ENCODE results near the gene EID3.

The EID3 gene

GRCh38 chr12:104340925-104341611 is 37.5 kb downstream of the EID3 start:
- no peaks in the 10 kb centered on the region for H3K27me3 ChIP-seq (ENCODE audit: insufficient read depth, low read length)
- H3K4me3 ChIP-seq (ENCODE audit: low read length), result no peak overlapping the region
- H3K9me3 ChIP-seq (ENCODE audit: low read length), result no peaks in the 10 kb centered on the region
- H2AFZ ChIP-seq (ENCODE audit: low read depth, low read length), result no peak overlapping the region
- no peaks in the 10 kb centered on the region for H3K4me1 ChIP-seq (ENCODE audit: insufficient read depth, low read length)
- H3K36me3 ChIP-seq (ENCODE audit: insufficient read depth, low read length), result peaks cover 56% of the 10 kb centered on the region

GRCh38 chr12:104342147-104342546 is 38.6 kb downstream of the EID3 start:
- Histone ChIP-seq H3K9me3 (ENCODE audit: low read length) (no peaks in the 10 kb centered on the region), H3K36me3 (ENCODE audit: insufficient read depth, low read length) (peaks cover 54% of the 10 kb centered on the region), H2AFZ (ENCODE audit: low read depth, low read length) (no peak overlapping the region), H3K4me3 (ENCODE audit: low read length) (no peak overlapping the region), H3K27me3 (ENCODE audit: insufficient read depth, low read length) (no peaks in the 10 kb centered on the region), H3K4me1 (ENCODE audit: insufficient read depth, low read length) (no peaks in the 10 kb centered on the region)

- H3K27me3 ChIP-seq (ENCODE audit: insufficient read depth, low read length), result no peaks in the 10 kb centered on the region
- no peaks in the 10 kb centered on the region for H3K9me3 ChIP-seq (ENCODE audit: low read length)
- H3K4me1 ChIP-seq (ENCODE audit: insufficient read depth, low read length), result no peaks in the 10 kb centered on the region
- no peak overlapping the region for H2AFZ ChIP-seq (ENCODE audit: low read depth, low read length)
- H3K36me3 ChIP-seq (ENCODE audit: insufficient read depth, low read length), result peaks cover 58% of the 10 kb centered on the region
- no peak overlapping the region for H3K4me3 ChIP-seq (ENCODE audit: low read length)
Observed at GRCh38 chr12:104342635-104343249, 39.2 kb downstream of the EID3 start.

GRCh38 chr12:104344682-104345081 is 41.1 kb downstream of the EID3 start:
- H3K4me3 ChIP-seq (ENCODE audit: low read length), result no peak overlapping the region
- no peaks in the 10 kb centered on the region for H3K27me3 ChIP-seq (ENCODE audit: insufficient read depth, low read length)
- H3K4me1 ChIP-seq (ENCODE audit: insufficient read depth, low read length), result no peaks in the 10 kb centered on the region
- peaks cover 63% of the 10 kb centered on the region for H3K36me3 ChIP-seq (ENCODE audit: insufficient read depth, low read length)
- H3K9me3 ChIP-seq (ENCODE audit: low read length), result no peaks in the 10 kb centered on the region
- no peak overlapping the region for H2AFZ ChIP-seq (ENCODE audit: low read depth, low read length)

GRCh38 chr12:104345234-104346066 is 41.9 kb downstream of the EID3 start:
- Histone ChIP-seq H3K4me1 (ENCODE audit: insufficient read depth, low read length) (no peaks in the 10 kb centered on the region), H3K4me3 (ENCODE audit: low read length) (no peak overlapping the region), H3K36me3 (ENCODE audit: insufficient read depth, low read length) (peaks cover 63% of the 10 kb centered on the region), H2AFZ (ENCODE audit: low read depth, low read length) (no peak overlapping the region), H3K27me3 (ENCODE audit: insufficient read depth, low read length) (no peaks in the 10 kb centered on the region), H3K9me3 (ENCODE audit: low read length) (no peaks in the 10 kb centered on the region)

GRCh38 chr12:104347374-104348075 is 44.0 kb downstream of the EID3 start:
- Histone ChIP-seq H3K36me3 (ENCODE audit: insufficient read depth, low read length) (peaks cover 53% of the 10 kb centered on the region), H2AFZ (ENCODE audit: low read depth, low read length) (no peak overlapping the region), H3K4me1 (ENCODE audit: insufficient read depth, low read length) (no peaks in the 10 kb centered on the region), H3K4me3 (ENCODE audit: low read length) (no peak overlapping the region), H3K27me3 (ENCODE audit: insufficient read depth, low read length) (no peaks in the 10 kb centered on the region), H3K9me3 (ENCODE audit: low read length) (no peaks in the 10 kb centered on the region)

GRCh38 chr12:104348283-104348993 is 44.9 kb downstream of the EID3 start:
- H3K4me1 ChIP-seq (ENCODE audit: insufficient read depth, low read length), result no peaks in the 10 kb centered on the region
- peaks cover 44% of the 10 kb centered on the region for H3K36me3 ChIP-seq (ENCODE audit: insufficient read depth, low read length)
- H2AFZ ChIP-seq (ENCODE audit: low read depth, low read length), result no peak overlapping the region
- no peaks in the 10 kb centered on the region for H3K9me3 ChIP-seq (ENCODE audit: low read length)
- H3K27me3 ChIP-seq (ENCODE audit: insufficient read depth, low read length), result no peaks in the 10 kb centered on the region
- H3K4me3 ChIP-seq (ENCODE audit: low read length), result no peak overlapping the region

GRCh38 chr12:104348994-104349494 is 45.5 kb downstream of the EID3 start:
- Histone ChIP-seq H3K4me1 (ENCODE audit: insufficient read depth, low read length) (no peaks in the 10 kb centered on the region), H3K9me3 (ENCODE audit: low read length) (no peaks in the 10 kb centered on the region), H3K36me3 (ENCODE audit: insufficient read depth, low read length) (peaks cover 44% of the 10 kb centered on the region), H3K27me3 (ENCODE audit: insufficient read depth, low read length) (no peaks in the 10 kb centered on the region), H2AFZ (ENCODE audit: low read depth, low read length) (no peak overlapping the region), H3K4me3 (ENCODE audit: low read length) (no peak overlapping the region)

- Histone ChIP-seq H2AFZ (ENCODE audit: low read depth, low read length) (no peak overlapping the region), H3K9me3 (ENCODE audit: low read length) (no peaks in the 10 kb centered on the region), H3K4me1 (ENCODE audit: insufficient read depth, low read length) (no peaks in the 10 kb centered on the region), H3K27me3 (ENCODE audit: insufficient read depth, low read length) (no peaks in the 10 kb centered on the region), H3K4me3 (ENCODE audit: low read length) (no peak overlapping the region), H3K36me3 (ENCODE audit: insufficient read depth, low read length) (peaks cover 38% of the 10 kb centered on the region)
Observed at GRCh38 chr12:104350211-104351056, 46.9 kb downstream of the EID3 start.

GRCh38 chr12:104351057-104351983 is 47.8 kb downstream of the EID3 start:
- peaks cover 38% of the 10 kb centered on the region for H3K36me3 ChIP-seq (ENCODE audit: insufficient read depth, low read length)

GRCh38 chr12:104352106-104352713 is 48.7 kb downstream of the EID3 start:
- Histone ChIP-seq H3K27me3 (ENCODE audit: insufficient read depth, low read length) (no peaks in the 10 kb centered on the region), H3K9me3 (ENCODE audit: low read length) (no peaks in the 10 kb centered on the region), H2AFZ (ENCODE audit: low read depth, low read length) (no peak overlapping the region), H3K4me1 (ENCODE audit: insufficient read depth, low read length) (peaks cover 4% of the 10 kb centered on the region), H3K36me3 (ENCODE audit: insufficient read depth, low read length) (peaks cover 35% of the 10 kb centered on the region), H3K4me3 (ENCODE audit: low read length) (no peak overlapping the region)

More at GRCh38 chr12:104351057-104351983, 47.8 kb downstream of the EID3 start:
- H3K4me1 ChIP-seq (ENCODE audit: insufficient read depth, low read length), result no peaks in the 10 kb centered on the region
- no peak overlapping the region for H3K4me3 ChIP-seq (ENCODE audit: low read length)
- no peaks in the 10 kb centered on the region for H3K27me3 ChIP-seq (ENCODE audit: insufficient read depth, low read length)
- H2AFZ ChIP-seq (ENCODE audit: low read depth, low read length), result no peak overlapping the region
- no peaks in the 10 kb centered on the region for H3K9me3 ChIP-seq (ENCODE audit: low read length)

Measured in neuron (in vitro differentiated cells).